ENCODE data around the gene HMOX2. TPM values are rescaled to one million over a fixed set of nuclear protein-coding genes. Genes with fewer than 3 reads are reported as not detected.

Gene HMOX2
- total and polyA plus RNA-seq, 2 experiments from 2014 or later: 36.0 to 61.5 TPM

DNA sequence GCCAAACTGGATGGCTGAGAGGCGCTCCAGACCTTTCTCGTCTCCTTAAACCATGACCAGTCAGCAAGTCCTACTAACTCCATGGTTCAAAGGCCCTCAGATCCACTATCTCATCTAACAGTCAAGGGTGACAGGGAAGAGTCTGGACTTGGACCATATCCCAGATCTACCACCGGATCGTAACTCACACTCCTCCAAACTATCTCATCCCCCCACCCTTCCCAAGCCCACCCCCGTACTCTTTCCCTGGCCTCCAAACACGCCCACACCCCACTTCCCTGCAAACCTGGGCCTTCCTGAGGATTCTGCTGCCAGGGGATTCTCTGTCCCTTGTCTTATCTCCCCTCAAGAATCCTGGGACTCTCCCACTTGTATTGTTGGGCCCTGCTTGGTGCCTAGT is 57.3 kb downstream of the HMOX2 start:
- TF ChIP-seq EZH2phosphoT487 (IDR thresholded peaks at IDR 0.05; ENCODE audit: insufficient read depth, low read depth) (no peak), EZH2 (IDR thresholded peaks at IDR 0.05; ENCODE audit: insufficient read depth, poor library complexity, severe bottlenecking) (no peak)
- no peak overlapping the region for H3K4me2 ChIP-seq (ENCODE audit: unreplicated experiment)
- H2AFZ ChIP-seq: no peak overlapping the region
- no peaks in the 10 kb centered on the region for H3K9me2 ChIP-seq (ENCODE audit: insufficient read depth)
- no peak overlapping the region for H3K9ac ChIP-seq
- H3K4me3 ChIP-seq: no peak overlapping the region
- H3K27ac ChIP-seq: no peak overlapping the region
- no peaks in the 10 kb centered on the region for H4K20me1 ChIP-seq (ENCODE audit: insufficient read depth)
- DNase-seq: no peak
- 84 to 96% methylated on average over 3 to 6 of the region's 6 CpGs for WGBS, 2 experiments (ENCODE audit: low coverage in 1 of 2, low lambda C conversion rate in 2 of 2, missing lambda C conversion rate in 2 of 2)
- H3K36me3 ChIP-seq (ENCODE audit: low read depth): no peaks in the 10 kb centered on the region
- no peaks in the 10 kb centered on the region for H3F3A ChIP-seq (ENCODE audit: insufficient read depth)
- H3K9me3 ChIP-seq (ENCODE audit: low read depth): no peaks in the 10 kb centered on the region
- H3K79me2 ChIP-seq (ENCODE audit: insufficient read depth): peaks cover 18% of the 10 kb centered on the region
- H3K27me3 ChIP-seq (replicated peaks; ENCODE audit: insufficient read depth): no peaks in the 10 kb centered on the region
- in situ Hi-C loops (cut with MboI): no loop called here
- H3K4me1 ChIP-seq (ENCODE audit: insufficient read depth): no peaks in the 10 kb centered on the region

DNA sequence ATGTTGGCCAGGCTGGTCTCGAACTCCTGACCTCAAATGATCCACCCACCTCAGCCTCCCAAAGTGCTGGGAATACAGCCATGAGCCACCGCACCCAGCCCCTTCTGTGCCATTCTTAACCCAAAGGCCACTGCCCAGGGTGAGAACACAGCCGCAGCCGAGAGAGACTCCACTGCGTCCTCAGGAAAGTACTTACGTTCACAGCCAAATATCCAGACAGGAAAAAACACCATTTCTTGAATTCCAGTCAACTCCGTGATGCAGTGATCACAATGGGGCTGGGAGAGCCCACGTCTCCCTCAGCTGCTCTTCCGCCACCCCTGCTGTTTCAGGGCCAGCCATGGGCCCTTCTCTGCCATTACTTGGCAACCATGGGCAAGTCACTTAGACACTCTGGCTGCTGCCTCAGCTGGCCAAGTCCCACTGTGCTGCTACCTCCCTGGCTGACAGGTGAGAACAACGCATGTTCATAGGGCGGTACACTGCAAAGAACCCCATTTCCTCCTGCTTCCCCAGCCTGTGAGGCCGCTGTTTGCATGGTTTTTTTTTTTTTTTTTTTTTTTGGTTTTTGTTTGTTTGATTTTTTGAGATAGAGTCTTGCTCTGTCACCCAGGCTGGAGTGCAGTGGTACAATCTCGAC is 58.1 kb downstream of the HMOX2 start:
- Histone ChIP-seq H3K4me2 (ENCODE audit: unreplicated experiment) (no peak overlapping the region), H4K20me1 (ENCODE audit: insufficient read depth) (no peaks in the 10 kb centered on the region), H3K9ac (no peak overlapping the region), H3K79me2 (ENCODE audit: insufficient read depth) (peaks cover 18% of the 10 kb centered on the region), H3F3A (ENCODE audit: insufficient read depth) (no peaks in the 10 kb centered on the region), H3K4me3 (no peak overlapping the region), H2AFZ (no peak overlapping the region), H3K27me3 (replicated peaks; ENCODE audit: insufficient read depth) (no peaks in the 10 kb centered on the region), H3K36me3 (ENCODE audit: low read depth) (no peaks in the 10 kb centered on the region), H3K9me3 (ENCODE audit: low read depth) (no peaks in the 10 kb centered on the region), H3K9me2 (ENCODE audit: insufficient read depth) (no peaks in the 10 kb centered on the region), H3K4me1 (ENCODE audit: insufficient read depth) (no peaks in the 10 kb centered on the region), H3K27ac (no peak overlapping the region)
- in situ Hi-C loops (cut with MboI): no loop called here
- no peak for TF ChIP-seq EZH2phosphoT487 (IDR thresholded peaks at IDR 0.05; ENCODE audit: insufficient read depth, low read depth)
- no peak for TF ChIP-seq EZH2 (IDR thresholded peaks at IDR 0.05; ENCODE audit: insufficient read depth, poor library complexity, severe bottlenecking)
- no peak for DNase-seq
- 85 to 86% methylated on average over 12 to 13 of the region's 13 CpGs for WGBS, 2 experiments (ENCODE audit: low coverage in 1 of 2, low lambda C conversion rate in 2 of 2, missing lambda C conversion rate in 2 of 2)

DNA sequence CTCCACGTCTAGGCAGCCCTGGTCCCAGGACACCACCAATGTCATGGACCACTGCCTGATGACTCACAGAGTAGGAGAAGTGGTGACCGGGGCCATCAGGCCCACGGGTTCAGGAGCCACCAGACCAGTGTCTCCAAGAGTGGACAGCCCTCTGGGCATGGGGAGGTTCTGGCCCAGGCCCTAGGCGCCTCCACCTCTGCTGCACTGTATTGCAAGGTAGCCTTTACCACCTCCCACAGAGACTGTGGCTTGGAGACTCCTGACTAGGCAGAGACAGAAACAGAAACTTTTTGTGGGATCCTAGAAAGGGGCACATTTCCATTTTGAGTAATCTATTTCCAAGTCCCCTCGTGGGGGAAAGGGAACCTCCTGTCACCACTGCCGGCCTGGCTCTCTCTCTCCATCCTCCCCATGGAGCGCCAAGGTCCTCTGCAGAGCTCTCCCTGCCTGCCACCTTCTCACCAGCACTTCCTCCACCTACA is 59.5 kb downstream of the HMOX2 start:
- TF ChIP-seq EZH2 (IDR thresholded peaks at IDR 0.05; ENCODE audit: insufficient read depth, poor library complexity, severe bottlenecking): no peak
- TF ChIP-seq EZH2phosphoT487 (IDR thresholded peaks at IDR 0.05; ENCODE audit: insufficient read depth, low read depth): no peak
- no peaks in the 10 kb centered on the region for H4K20me1 ChIP-seq (ENCODE audit: insufficient read depth)
- no peak overlapping the region for H3K27ac ChIP-seq
- no peak for DNase-seq
- WGBS, 2 experiments (ENCODE audit: low coverage in 1 of 2, low lambda C conversion rate in 2 of 2, missing lambda C conversion rate in 2 of 2): 76 to 86% methylated on average over 7 of the region's 7 CpGs
- H3F3A ChIP-seq (ENCODE audit: insufficient read depth): no peaks in the 10 kb centered on the region
- no peaks in the 10 kb centered on the region for H3K27me3 ChIP-seq (replicated peaks; ENCODE audit: insufficient read depth)
- H3K36me3 ChIP-seq (ENCODE audit: low read depth): no peaks in the 10 kb centered on the region
- H3K9me2 ChIP-seq (ENCODE audit: insufficient read depth): no peaks in the 10 kb centered on the region
- H3K4me1 ChIP-seq (ENCODE audit: insufficient read depth): no peaks in the 10 kb centered on the region
- peaks cover 18% of the 10 kb centered on the region for H3K79me2 ChIP-seq (ENCODE audit: insufficient read depth)
- H2AFZ ChIP-seq: no peak overlapping the region
- no peak overlapping the region for H3K9ac ChIP-seq
- in situ Hi-C loops (cut with MboI): no loop called here
- no peak overlapping the region for H3K4me2 ChIP-seq (ENCODE audit: unreplicated experiment)
- no peak overlapping the region for H3K4me3 ChIP-seq
- H3K9me3 ChIP-seq (ENCODE audit: low read depth): no peaks in the 10 kb centered on the region

DNA sequence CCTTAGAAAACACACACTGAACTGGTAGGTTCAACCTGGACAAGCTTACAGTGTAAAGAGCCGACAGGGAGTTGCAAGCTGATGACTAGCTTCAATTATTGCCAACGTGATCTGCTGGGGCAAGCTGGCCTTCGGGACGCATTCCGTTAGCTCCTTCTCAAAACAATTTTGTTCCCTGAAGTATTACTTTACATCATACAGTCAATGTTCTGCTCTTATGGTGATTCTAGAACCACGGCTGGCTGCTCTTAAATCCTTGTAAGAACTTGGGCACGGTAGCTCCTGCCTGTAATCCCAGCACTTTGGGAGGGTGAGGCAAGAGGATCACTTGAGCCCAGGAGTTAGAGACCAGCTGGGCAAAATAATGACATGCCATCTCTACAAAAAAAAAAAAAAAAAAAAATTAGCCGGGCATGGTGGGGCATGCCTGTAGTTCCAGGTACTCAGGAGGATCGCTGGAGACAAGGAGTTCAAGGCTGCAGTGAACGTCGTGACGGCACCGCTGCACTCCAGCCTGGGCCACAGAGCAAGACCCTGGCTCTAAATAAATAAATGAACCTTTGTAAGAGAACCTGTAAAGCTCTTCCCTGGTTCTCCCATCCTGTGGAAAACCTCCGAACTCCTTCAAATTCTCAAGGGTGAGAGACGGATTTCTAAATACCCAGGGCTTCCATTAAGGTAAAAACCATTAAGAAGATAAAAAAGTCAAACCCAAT is 60.4 kb downstream of the HMOX2 start:
- in situ Hi-C loops (cut with MboI): no loop called here
- H3K4me3 ChIP-seq: no peak overlapping the region
- H3K9ac ChIP-seq: no peak overlapping the region

More for the DNA sequence above, 60.4 kb downstream of the HMOX2 start:
- no peak for DNase-seq
- H3K27me3 ChIP-seq (replicated peaks; ENCODE audit: insufficient read depth): no peaks in the 10 kb centered on the region
- H3K79me2 ChIP-seq (ENCODE audit: insufficient read depth): peaks cover 18% of the 10 kb centered on the region
- H3K9me2 ChIP-seq (ENCODE audit: insufficient read depth): no peaks in the 10 kb centered on the region
- H3F3A ChIP-seq (ENCODE audit: insufficient read depth): no peaks in the 10 kb centered on the region
- H3K4me2 ChIP-seq (ENCODE audit: unreplicated experiment): no peak overlapping the region
- 94 to 96% methylated on average over 15 of the region's 15 CpGs for WGBS, 2 experiments (ENCODE audit: low coverage in 1 of 2, low lambda C conversion rate in 2 of 2, missing lambda C conversion rate in 2 of 2)
- no peak overlapping the region for H3K27ac ChIP-seq
- H3K9me3 ChIP-seq (ENCODE audit: low read depth): no peaks in the 10 kb centered on the region
- no peaks in the 10 kb centered on the region for H3K36me3 ChIP-seq (ENCODE audit: low read depth)
- no peak for TF ChIP-seq EZH2 (IDR thresholded peaks at IDR 0.05; ENCODE audit: insufficient read depth, poor library complexity, severe bottlenecking)
- TF ChIP-seq EZH2phosphoT487 (IDR thresholded peaks at IDR 0.05; ENCODE audit: insufficient read depth, low read depth): no peak
- no peak overlapping the region for H2AFZ ChIP-seq
- H3K4me1 ChIP-seq (ENCODE audit: insufficient read depth): no peaks in the 10 kb centered on the region
- H4K20me1 ChIP-seq (ENCODE audit: insufficient read depth): no peaks in the 10 kb centered on the region
